ENCODE data around the gene PEAK3.

The PEAK3 gene

GRCh38 chr19:2282062-2282861 is at the start of gene PEAK3:
Gene PEAK3 (minus strand): TSS chr19:2282175. CDS start chr19:2280931, 1,244 bp downstream.
- DNase-seq = peak; percentile 57

GRCh38 chr19:2330632-2331284 is 48.8 kb upstream of the PEAK3 start:
- DNase-seq = peak; percentile 70

DNA sequence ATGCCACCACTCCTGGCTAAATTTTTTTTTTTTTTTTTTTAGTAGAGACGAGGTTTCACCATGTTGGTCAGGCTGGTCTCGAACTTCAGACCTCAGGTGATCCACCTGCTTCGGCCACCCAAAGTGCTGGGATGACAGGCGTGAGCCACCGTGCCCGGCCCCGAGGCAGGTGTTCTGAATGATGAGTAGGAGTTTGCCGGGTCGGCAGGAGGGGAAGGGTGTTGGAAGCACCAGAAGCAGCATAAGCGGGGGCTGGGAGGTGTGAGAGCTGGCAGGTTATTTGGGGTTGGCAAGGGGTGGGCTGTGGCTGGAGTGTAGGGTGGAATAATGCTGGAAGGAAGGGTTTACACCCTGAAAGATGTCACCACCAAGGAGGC is 48.3 kb upstream of the PEAK3 start:
- DNase-seq = no peak

GRCh38 chr19:2329501-2329916 is 47.5 kb upstream of the PEAK3 start:
- peak; percentile 23 for DNase-seq

DNA sequence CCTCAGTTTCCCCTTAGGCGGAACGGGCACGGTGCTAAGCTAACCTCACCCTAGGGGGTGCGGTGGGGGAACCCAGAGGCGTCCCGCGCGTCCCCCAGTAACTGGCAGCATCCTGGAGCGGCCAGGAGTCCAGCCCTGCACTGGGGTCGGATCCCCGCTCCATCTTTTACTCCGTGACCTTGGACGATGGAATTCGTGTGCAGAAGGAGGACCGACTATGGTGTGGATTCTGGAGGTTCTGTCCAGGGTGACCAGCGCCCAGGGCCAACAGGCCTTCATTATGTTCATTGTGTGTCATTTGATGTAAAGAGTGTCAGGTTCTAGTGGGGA is 47.1 kb upstream of the PEAK3 start:
- DNase-seq = no peak

DNA sequence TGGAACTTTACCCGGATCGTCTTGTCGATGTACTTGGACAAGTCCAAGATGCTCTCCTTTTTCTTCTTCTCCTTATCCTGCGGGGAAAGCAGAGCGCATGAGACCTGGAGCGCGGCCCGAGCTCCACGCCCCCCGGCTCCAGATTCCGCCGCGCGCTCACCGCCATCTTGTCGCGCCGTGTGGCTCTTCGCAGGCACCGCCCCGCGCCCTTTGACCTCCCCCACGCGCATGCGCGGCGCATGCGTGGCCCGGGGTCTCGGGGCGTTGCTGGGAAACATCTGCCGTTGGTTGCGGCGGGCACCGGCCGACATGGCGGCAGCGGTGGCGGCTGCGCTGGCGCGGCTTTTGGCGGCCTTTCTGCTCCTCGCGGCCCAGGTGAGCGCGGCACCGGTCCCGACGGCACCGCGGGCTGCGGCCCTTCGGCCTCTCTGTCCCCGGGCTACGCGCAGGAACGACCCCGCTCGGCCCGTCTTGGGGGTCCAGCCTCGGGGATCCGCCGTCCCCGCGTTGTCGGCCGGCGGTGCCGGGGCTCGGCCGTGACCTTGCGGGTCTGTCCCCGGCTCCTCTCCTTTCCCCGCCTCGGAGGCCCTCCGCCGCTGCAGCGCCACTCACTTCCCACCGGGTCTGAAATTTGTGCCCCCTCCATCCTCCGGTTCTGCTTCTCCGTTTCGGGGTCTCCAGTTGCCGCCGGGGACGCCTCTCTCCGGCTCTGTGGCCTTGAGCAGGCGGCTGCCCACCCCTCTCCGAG is 46.6 kb upstream of the PEAK3 start, which contains the start of the genes LSM7 and SPPL2B:
Gene LSM7 (minus strand): TSS at position 186 of the 748 bp plus-strand sequence. CDS start 20 bp downstream, at position 166.
Gene SPPL2B (plus strand): TSS at position 284 of the 748 bp plus-strand sequence. CDS start 26 bp downstream, at position 310.
- peak; percentile 37 for DNase-seq

DNA sequence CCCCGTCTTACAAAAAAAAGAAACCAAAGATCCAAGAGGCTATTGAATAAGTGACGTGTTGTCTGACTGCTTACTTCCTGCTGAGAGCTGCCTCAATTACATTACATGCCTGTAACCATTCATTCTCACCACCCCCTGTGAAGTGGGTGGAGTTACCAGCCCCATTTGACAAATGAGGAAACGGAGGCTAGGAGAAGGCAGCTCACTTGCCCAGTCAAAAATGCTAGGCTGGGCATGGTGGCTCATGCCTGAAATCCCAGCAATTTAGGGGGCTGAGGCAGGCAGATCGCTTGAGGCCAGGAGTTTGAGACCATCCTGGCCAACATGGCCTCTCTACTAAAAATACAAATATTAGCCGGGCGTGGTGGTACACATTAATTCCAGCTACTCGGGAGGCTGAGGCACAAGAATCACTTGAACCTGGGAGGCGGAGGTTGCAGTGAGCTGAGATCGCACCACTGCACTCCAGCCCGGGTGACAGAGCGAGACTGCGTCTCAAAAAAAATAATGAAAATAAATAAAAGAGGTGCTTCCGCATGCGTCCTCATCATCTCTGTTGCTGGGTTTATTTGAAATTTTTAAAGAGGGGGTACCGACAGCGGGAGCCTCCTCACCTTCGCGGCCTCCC is 45.9 kb upstream of the PEAK3 start:
- DNase-seq = peak; percentile 42

GRCh38 chr19:2326699-2327360 is 44.9 kb upstream of the PEAK3 start:
- no peak for DNase-seq

- DNase-seq = peak; percentile 25
Measured at GRCh38 chr19:2325281-2326046, 43.5 kb upstream of the PEAK3 start.

DNA sequence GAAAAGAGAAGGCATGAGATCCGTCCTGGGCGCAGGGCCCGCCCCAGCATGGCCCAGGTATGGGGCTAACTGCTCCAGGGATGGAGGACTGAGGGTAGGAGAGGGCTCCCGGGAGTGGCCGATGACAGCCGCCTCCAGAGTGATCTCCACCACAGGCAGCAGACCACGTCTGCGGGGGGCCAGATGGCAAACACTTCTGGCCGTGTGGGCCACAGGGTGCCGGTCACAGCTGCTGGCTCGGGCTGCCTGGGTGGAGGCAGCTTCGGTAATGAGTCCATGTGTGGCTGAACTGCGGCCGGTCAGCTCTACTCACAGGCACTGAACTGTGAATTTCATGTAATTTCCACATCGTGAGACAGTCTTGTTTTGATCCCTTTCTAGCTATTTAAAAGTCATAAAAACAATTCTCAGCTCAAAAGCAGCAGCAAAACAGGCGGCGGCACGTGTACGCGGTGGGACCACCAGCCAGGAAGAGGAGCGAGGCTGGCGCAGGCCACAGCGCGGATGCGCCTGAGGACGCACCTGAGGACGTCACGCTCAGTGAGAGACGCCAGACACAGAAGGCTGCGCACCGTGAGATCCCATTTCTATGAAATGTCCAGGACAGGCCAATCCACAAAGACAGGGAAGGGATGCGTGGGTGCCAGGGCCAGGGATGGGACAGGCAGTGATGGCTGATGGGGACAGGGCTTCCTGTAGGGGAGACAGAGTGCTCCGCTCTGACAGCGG is 42.4 kb upstream of the PEAK3 start:
- no peak for DNase-seq

- no peak for DNase-seq
Measured at GRCh38 chr19:2323707-2324106, 41.7 kb upstream of the PEAK3 start.

DNA sequence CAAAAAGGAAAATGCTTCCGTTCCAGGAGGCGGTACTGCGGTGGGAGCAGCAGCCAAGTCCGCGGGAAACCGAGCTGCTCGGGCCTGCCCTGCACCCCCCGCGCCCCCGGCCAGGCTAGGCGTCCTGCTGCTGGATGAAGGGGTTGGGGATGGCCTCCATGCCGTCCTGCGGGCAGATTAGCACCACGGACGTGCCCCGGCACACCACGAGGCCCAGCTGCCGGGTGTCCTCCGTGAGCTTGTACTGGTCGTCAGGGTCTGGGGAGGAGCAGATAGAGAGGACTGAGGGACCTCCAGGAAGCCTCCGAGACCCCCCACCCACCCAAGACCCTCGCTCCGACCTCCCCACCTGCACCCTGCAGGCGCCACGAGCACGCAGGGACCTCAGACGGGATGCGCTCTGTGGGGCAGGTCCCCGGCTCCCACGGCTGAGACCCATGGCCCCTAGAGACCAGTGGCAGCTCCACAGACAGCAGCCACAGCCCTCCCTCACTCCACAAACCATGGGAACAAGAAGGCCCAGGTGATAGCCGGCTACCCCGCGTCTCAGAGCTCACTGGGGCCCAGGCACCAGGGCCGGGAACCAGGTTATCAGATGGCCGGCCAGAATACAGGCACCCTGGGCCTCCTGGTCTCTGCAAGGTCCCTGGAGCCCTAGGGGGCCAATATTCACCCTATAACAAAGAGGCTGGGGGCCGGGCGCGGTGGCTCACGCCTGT is 39.7 kb upstream of the PEAK3 start:
- DNase-seq = no peak

GRCh38 chr19:2320939-2321338 is 39.0 kb upstream of the PEAK3 start:
- DNase-seq = no peak

DNA sequence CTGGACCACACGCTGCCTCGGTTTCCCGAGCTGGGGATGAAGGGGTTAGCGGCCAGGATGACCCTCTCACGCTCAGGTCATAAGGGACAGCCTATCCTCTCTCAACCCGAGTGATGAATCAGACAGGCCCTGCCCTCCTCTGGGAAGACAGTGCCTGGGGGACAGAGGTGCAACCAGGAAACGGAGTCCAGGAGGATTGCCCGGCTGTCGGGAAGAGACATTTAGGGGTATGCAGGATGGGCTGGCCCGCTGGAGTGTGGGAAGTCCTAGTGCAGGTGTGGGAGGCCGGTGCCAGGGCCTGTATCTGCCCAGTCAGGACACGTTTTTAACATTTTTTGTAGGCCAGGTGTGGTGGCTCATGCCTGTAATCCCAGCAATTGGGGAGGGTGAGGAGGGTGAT is 38.1 kb upstream of the PEAK3 start:
- DNase-seq = no peak

DNA sequence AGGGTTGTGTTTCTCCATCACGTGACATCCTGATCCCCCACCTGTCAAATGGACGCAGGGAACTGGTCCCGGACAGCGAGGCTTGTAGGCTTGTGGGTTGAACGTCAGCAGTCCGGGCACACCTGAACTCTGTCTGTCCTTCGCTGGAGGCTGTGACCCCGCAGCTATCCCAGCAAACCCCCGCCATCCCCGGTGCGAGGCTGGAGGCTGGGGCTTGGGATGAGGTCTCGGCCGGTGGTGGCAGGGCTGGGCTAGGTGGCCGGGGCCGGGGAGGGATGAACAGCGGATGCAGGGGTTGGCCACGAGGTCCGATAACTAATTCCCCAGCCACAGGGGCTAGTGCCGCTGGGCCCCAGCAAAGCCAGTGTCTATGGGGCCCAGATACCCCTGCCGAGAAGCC is 37.6 kb upstream of the PEAK3 start:
- DNase-seq = no peak

DNA sequence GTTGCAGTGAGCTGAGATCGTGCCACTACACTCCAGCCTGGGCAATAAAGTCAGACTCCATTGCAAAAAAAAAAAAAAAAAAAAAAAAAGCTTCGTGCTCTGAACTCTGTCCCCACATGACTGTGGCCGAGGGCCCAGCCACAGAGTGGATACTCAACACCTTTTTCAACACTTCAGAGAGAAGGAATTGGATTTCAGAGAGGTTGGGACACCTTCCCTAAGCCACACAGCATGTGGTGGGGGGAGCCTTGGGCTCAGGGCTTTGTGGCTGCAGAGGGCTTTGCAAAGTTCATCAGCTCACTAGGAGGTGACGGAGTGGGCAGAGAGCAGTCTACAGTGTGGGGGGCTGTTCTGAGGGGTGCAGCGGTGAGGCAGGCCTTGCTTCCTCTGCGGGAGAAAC is 36.9 kb upstream of the PEAK3 start:
- no peak for DNase-seq

GRCh38 chr19:2317756-2318155 is 35.8 kb upstream of the PEAK3 start:
- DNase-seq = no peak

- DNase-seq = no peak
Measured at GRCh38 chr19:2317300-2317699, 35.3 kb upstream of the PEAK3 start.

GRCh38 chr19:2315818-2316353 is 33.9 kb upstream of the PEAK3 start:
- DNase-seq = peak; percentile 69

Measured in GF-D8 (cell line).